Measurements from ENCODE around the gene BAAT.
"Not testable (repeated sequence)": the region's sequence is repeated elsewhere in the genome, so short reads cannot be mapped to it uniquely, and the experiment has no call there.

BAAT gene

GRCh38 chr9:101337237-101337636 lies 47.6 kb downstream of the BAAT start:
- Histone ChIP-seq H3K4me1 (ENCODE audit: control insufficient read depth, insufficient read depth, low read length, poor library complexity, severe bottlenecking) (no peaks in the 10 kb centered on the region), H3K27ac (ENCODE audit: low read depth, low read length, severe bottlenecking) (no peak overlapping the region), H3K4me3 (ENCODE audit: extremely low read depth, insufficient read depth, low read length, poor library complexity, severe bottlenecking) (no peak overlapping the region), H3K36me3 (ENCODE audit: control insufficient read depth, insufficient read depth, low read length) (no peaks in the 10 kb centered on the region), H3K9me3 (ENCODE audit: control insufficient read depth, low read length) (no peaks in the 10 kb centered on the region)
- WGBS, 2 experiments (ENCODE audit: insufficient coverage in 2 of 2) = 94 to 100% methylated on average over 2 of the region's 2 CpGs

- Histone ChIP-seq H3K9me3 (ENCODE audit: control insufficient read depth, low read length) (no peaks in the 10 kb centered on the region), H3K4me3 (ENCODE audit: extremely low read depth, insufficient read depth, low read length, poor library complexity, severe bottlenecking) (no peak overlapping the region), H3K27ac (ENCODE audit: low read depth, low read length, severe bottlenecking) (no peak overlapping the region), H3K4me1 (ENCODE audit: control insufficient read depth, insufficient read depth, low read length, poor library complexity, severe bottlenecking) (no peaks in the 10 kb centered on the region), H3K36me3 (ENCODE audit: control insufficient read depth, insufficient read depth, low read length) (no peaks in the 10 kb centered on the region)
Observed at GRCh38 chr9:101336091-101336490, 48.7 kb downstream of the BAAT start.

DNA sequence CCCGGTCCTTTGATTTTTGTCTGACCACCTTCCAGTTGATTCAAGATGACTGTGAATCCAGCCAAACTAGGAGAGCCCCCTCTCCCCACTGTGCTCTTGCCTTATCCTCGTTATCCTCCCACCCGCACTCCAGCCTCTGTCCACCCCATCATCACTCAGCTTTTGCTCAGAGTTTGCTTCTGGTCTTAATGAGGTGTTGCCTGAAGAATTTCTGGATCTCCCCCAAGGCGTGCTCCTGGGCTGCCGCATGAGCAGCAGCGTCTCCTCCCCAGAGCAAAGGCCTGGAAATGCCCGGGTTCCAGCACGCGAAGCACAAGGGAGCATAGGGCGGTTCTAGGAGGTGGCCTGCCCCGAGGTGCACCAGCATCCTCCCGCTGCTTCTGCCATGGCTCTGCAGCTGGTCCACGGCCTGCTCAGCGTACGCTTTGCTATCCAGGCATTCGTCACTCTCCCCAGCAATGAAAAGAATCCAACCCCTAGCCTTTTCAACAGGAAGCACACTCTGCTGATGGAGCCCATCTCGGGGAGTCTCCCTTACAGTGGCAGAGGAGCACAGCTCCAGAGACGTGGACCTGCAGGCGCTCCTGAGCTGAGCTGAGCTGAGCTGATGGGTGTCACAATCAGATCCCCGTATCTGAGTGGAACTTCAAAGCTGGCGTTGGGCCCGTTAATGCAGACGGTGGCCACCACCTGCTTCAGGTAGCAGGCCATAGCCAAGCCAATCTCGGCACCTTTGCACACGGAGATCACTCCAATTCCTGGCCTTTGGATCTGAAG lies 50.7 kb downstream of the BAAT start:
- H3K4me3 ChIP-seq (ENCODE audit: extremely low read depth, insufficient read depth, low read length, poor library complexity, severe bottlenecking) = no peak overlapping the region
- no peak overlapping the region for H3K27ac ChIP-seq (ENCODE audit: low read depth, low read length, severe bottlenecking)
- H3K4me1 ChIP-seq (ENCODE audit: control insufficient read depth, insufficient read depth, low read length, poor library complexity, severe bottlenecking) = no peaks in the 10 kb centered on the region
- no peaks in the 10 kb centered on the region for H3K9me3 ChIP-seq (ENCODE audit: control insufficient read depth, low read length)
- 94 to 96% methylated on average over 23 of the region's 25 CpGs for WGBS, 2 experiments (ENCODE audit: insufficient coverage in 2 of 2)
- H3K36me3 ChIP-seq (ENCODE audit: control insufficient read depth, insufficient read depth, low read length) = no peaks in the 10 kb centered on the region

- H3K4me1 ChIP-seq (ENCODE audit: control insufficient read depth, insufficient read depth, low read length, poor library complexity, severe bottlenecking) = no peaks in the 10 kb centered on the region
- WGBS, 2 experiments (ENCODE audit: insufficient coverage in 2 of 2) = 92 to 93% methylated on average over 1 to 3 of the region's 4 CpGs
- no peaks in the 10 kb centered on the region for H3K9me3 ChIP-seq (ENCODE audit: control insufficient read depth, low read length)
Observed at GRCh38 chr9:101333490-101333889, 51.3 kb downstream of the BAAT start.

GRCh38 chr9:101332362-101332761 lies 52.4 kb downstream of the BAAT start:
- Histone ChIP-seq H3K36me3 (ENCODE audit: control insufficient read depth, insufficient read depth, low read length) (no peaks in the 10 kb centered on the region), H3K4me1 (ENCODE audit: control insufficient read depth, insufficient read depth, low read length, poor library complexity, severe bottlenecking) (no peaks in the 10 kb centered on the region), H3K27ac (ENCODE audit: low read depth, low read length, severe bottlenecking) (no peak overlapping the region), H3K4me3 (ENCODE audit: extremely low read depth, insufficient read depth, low read length, poor library complexity, severe bottlenecking) (no peak overlapping the region), H3K9me3 (ENCODE audit: control insufficient read depth, low read length) (no peaks in the 10 kb centered on the region)
- WGBS, 2 experiments (ENCODE audit: insufficient coverage in 2 of 2) = no CpG with 5 or more reads among the region's 1 CpG

More at GRCh38 chr9:101333490-101333889, 51.3 kb downstream of the BAAT start:
- Histone ChIP-seq H3K36me3 (ENCODE audit: control insufficient read depth, insufficient read depth, low read length) (no peaks in the 10 kb centered on the region), H3K27ac (ENCODE audit: low read depth, low read length, severe bottlenecking) (no peak overlapping the region), H3K4me3 (ENCODE audit: extremely low read depth, insufficient read depth, low read length, poor library complexity, severe bottlenecking) (no peak overlapping the region)

- not testable (repeated sequence) for H3K9me3 ChIP-seq (ENCODE audit: control insufficient read depth, low read length); H3K4me3 ChIP-seq (ENCODE audit: extremely low read depth, insufficient read depth, low read length, poor library complexity, severe bottlenecking); H3K4me1 ChIP-seq (ENCODE audit: control insufficient read depth, insufficient read depth, low read length, poor library complexity, severe bottlenecking); H3K27ac ChIP-seq (ENCODE audit: low read depth, low read length, severe bottlenecking); H3K36me3 ChIP-seq (ENCODE audit: control insufficient read depth, insufficient read depth, low read length)
- 77 to 100% methylated on average over 1 to 3 of the region's 3 CpGs for WGBS, 2 experiments (ENCODE audit: insufficient coverage in 2 of 2)
Observed at GRCh38 chr9:101327422-101327909, 57.3 kb downstream of the BAAT start.

DNA sequence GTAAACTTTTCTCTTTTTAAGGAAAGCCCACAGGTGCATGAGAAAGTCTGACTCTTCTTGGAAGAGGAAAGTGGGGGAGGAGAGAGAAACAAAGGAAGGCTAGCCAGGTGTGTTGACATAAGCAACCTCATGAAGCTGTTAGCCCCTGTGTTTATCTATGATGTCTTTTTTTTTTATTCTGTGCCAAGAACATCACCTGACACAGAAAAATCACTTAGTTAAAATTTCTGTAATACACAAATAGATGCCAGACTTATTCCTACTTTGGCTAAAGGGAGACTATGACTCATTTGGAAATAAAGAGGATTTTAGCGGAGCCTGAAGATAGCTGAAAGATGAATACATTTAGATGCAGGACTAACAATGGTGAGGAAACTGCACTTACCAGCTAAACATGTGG lies 58.3 kb downstream of the BAAT start:
- WGBS, 2 experiments (ENCODE audit: insufficient coverage in 2 of 2) = 100% methylated on average over 1 of the region's 1 CpG
- Histone ChIP-seq H3K36me3 (ENCODE audit: control insufficient read depth, insufficient read depth, low read length) (no peaks in the 10 kb centered on the region), H3K27ac (ENCODE audit: low read depth, low read length, severe bottlenecking) (no peak overlapping the region), H3K4me1 (ENCODE audit: control insufficient read depth, insufficient read depth, low read length, poor library complexity, severe bottlenecking) (no peaks in the 10 kb centered on the region), H3K4me3 (ENCODE audit: extremely low read depth, insufficient read depth, low read length, poor library complexity, severe bottlenecking) (no peak overlapping the region), H3K9me3 (ENCODE audit: control insufficient read depth, low read length) (peaks cover 5% of the 10 kb centered on the region)

GRCh38 chr9:101326035-101326434 lies 58.8 kb downstream of the BAAT start:
- Histone ChIP-seq H3K4me3 (ENCODE audit: extremely low read depth, insufficient read depth, low read length, poor library complexity, severe bottlenecking) (no peak overlapping the region), H3K4me1 (ENCODE audit: control insufficient read depth, insufficient read depth, low read length, poor library complexity, severe bottlenecking) (no peaks in the 10 kb centered on the region), H3K27ac (ENCODE audit: low read depth, low read length, severe bottlenecking) (no peak overlapping the region), H3K36me3 (ENCODE audit: control insufficient read depth, insufficient read depth, low read length) (no peaks in the 10 kb centered on the region), H3K9me3 (ENCODE audit: control insufficient read depth, low read length) (peaks cover 5% of the 10 kb centered on the region)
- 83 to 91% methylated on average over 1 of the region's 1 CpG for WGBS, 2 experiments (ENCODE audit: insufficient coverage in 2 of 2)

DNA sequence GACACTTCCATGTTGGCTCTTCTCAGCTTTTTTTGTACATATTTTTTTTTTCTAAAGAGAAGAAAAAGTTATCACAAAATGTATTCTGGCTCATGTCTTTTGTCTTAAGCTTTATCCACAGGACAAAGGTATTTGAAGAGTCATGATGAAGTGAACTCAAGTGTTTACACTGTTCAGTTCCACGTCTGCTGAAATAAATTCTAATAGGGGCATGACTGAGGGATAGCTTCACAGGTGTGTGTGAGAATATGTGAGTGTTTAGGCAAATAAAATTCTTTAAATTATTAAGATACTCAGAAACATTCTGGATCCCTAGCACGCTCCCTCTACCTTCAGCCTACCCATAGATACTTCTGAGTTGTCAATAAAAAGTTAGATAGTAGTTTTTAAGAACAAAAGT lies 59.8 kb downstream of the BAAT start:
- no peaks in the 10 kb centered on the region for H3K36me3 ChIP-seq (ENCODE audit: control insufficient read depth, insufficient read depth, low read length)
- no peaks in the 10 kb centered on the region for H3K4me1 ChIP-seq (ENCODE audit: control insufficient read depth, insufficient read depth, low read length, poor library complexity, severe bottlenecking)
- no peak overlapping the region for H3K27ac ChIP-seq (ENCODE audit: low read depth, low read length, severe bottlenecking)
- no peak overlapping the region for H3K4me3 ChIP-seq (ENCODE audit: extremely low read depth, insufficient read depth, low read length, poor library complexity, severe bottlenecking)
- H3K9me3 ChIP-seq (ENCODE audit: control insufficient read depth, low read length) = peaks cover 5% of the 10 kb centered on the region
- WGBS, 2 experiments (ENCODE audit: insufficient coverage in 2 of 2) = 100% methylated on average over 1 of the region's 2 CpGs; no CpG with 5 or more reads in 1 of the 2 experiments

DNA sequence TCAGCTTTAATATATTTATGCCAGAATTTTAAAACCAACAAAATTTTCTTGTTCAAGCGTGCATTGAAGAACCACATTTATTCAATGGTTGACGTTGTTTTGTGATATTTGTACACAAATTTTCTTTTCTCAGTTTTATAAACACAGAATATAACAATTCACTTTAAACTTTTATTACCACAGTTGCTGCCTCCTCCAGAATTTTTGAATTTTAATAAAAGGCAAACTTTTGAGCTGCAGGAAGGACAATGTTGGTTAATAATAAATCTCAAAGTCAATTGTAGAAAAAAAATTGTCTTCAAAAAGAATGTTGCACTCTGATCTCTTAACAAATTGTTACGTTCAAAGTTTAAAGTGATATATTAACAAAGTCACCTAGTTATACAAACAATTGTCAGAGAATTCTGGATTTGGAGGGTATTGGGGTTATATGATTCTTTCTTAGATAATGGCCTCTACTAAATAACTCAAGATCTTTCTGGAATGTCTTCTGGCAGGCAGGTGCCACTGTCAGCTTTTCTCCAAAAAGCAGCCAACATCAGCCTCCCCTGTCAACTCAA lies 60.5 kb downstream of the BAAT start:
- H3K27ac ChIP-seq (ENCODE audit: low read depth, low read length, severe bottlenecking) = no peak overlapping the region
- H3K9me3 ChIP-seq (ENCODE audit: control insufficient read depth, low read length) = peaks cover 5% of the 10 kb centered on the region
- WGBS, 2 experiments (ENCODE audit: insufficient coverage in 2 of 2) = no CpG with 5 or more reads among the region's 3 CpGs
- H3K4me1 ChIP-seq (ENCODE audit: control insufficient read depth, insufficient read depth, low read length, poor library complexity, severe bottlenecking) = no peaks in the 10 kb centered on the region
- H3K36me3 ChIP-seq (ENCODE audit: control insufficient read depth, insufficient read depth, low read length) = no peaks in the 10 kb centered on the region
- no peak overlapping the region for H3K4me3 ChIP-seq (ENCODE audit: extremely low read depth, insufficient read depth, low read length, poor library complexity, severe bottlenecking)

DNA sequence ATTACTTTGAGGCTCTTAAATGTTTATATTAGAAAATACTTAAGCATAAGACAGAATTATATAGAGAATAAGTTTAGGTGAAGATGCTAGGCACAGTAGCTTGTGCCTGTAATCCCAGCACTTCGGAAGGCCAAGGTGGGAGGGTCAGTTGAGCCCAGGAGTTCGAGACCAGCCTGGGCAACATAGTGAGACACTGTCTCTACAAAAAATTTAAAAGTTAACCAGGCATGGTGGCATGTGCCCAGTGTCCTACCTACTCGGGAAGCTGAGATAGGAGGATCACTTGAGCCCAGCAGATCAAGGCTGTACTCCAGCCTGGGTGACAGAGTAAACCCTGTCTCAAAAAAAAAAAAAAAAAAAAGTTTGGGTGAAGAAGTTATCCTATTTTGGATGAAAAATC lies 61.7 kb downstream of the BAAT start:
- H3K27ac ChIP-seq (ENCODE audit: low read depth, low read length, severe bottlenecking) = no peak overlapping the region
- 75 to 89% methylated on average over 3 of the region's 3 CpGs for WGBS, 2 experiments (ENCODE audit: insufficient coverage in 2 of 2)
- H3K4me3 ChIP-seq (ENCODE audit: extremely low read depth, insufficient read depth, low read length, poor library complexity, severe bottlenecking) = no peak overlapping the region
- peaks cover 5% of the 10 kb centered on the region for H3K9me3 ChIP-seq (ENCODE audit: control insufficient read depth, low read length)
- no peaks in the 10 kb centered on the region for H3K4me1 ChIP-seq (ENCODE audit: control insufficient read depth, insufficient read depth, low read length, poor library complexity, severe bottlenecking)
- no peaks in the 10 kb centered on the region for H3K36me3 ChIP-seq (ENCODE audit: control insufficient read depth, insufficient read depth, low read length)

Data from mesodermal cell (in vitro differentiated cells).